ENCODE measurements around the gene PPP1R12C.
A peak's percentile ranks its signal among the peaks of the same experiment; 100 is the strongest.
"Not testable (repeated sequence)": the region's sequence is repeated elsewhere in the genome, so short reads cannot be mapped to it uniquely, and the experiment has no call there.

The PPP1R12C gene

GRCh38 chr19:55116859-55117662 is at the start of gene PPP1R12C:
Gene PPP1R12C (minus strand): TSS chr19:55117637. CDS start chr19:55117543, 94 bp downstream.
- no peak for DNase-seq

- DNase-seq: peak; percentile 90
Observed at GRCh38 chr19:55166530-55167268, 49.3 kb upstream of the PPP1R12C start, which contains the start of gene DNAAF3. Gene DNAAF3 (minus strand): TSS chr19:55166613. CDS start chr19:55166413, 200 bp downstream.

DNA sequence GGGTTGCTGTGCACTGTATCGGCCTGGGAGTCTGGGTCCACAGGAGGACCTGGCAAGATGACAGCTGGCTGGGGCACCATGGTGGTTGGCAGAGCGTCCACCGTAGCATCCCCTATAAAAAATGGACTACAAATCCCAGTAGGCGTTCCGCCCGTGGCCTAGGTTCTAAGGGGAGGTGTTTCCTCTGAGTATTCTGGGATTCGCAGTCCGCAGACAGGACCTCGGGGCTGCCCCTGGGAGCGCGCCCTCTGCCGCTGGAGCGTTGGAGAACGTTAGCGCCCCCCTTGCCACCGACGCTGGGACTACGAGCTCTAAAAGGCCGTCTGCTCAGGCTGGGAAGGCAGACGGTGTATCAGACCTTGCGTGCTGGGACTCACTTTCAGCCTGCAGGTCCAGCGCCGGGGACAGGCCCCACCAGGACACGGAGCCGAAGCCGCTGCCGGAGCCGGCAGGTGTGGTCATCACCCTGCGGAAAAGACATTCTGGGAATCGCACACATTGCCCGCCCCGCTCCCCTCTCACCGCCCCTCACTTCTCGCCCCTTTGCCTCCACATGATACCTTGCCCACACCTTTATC is 48.6 kb upstream of the PPP1R12C start:
- DNase-seq: peak; percentile 24

- no peak for DNase-seq
Observed at GRCh38 chr19:55161571-55162322, 44.3 kb upstream of the PPP1R12C start.

- DNase-seq: no peak
Observed at GRCh38 chr19:55160986-55161365, 43.5 kb upstream of the PPP1R12C start.

DNA sequence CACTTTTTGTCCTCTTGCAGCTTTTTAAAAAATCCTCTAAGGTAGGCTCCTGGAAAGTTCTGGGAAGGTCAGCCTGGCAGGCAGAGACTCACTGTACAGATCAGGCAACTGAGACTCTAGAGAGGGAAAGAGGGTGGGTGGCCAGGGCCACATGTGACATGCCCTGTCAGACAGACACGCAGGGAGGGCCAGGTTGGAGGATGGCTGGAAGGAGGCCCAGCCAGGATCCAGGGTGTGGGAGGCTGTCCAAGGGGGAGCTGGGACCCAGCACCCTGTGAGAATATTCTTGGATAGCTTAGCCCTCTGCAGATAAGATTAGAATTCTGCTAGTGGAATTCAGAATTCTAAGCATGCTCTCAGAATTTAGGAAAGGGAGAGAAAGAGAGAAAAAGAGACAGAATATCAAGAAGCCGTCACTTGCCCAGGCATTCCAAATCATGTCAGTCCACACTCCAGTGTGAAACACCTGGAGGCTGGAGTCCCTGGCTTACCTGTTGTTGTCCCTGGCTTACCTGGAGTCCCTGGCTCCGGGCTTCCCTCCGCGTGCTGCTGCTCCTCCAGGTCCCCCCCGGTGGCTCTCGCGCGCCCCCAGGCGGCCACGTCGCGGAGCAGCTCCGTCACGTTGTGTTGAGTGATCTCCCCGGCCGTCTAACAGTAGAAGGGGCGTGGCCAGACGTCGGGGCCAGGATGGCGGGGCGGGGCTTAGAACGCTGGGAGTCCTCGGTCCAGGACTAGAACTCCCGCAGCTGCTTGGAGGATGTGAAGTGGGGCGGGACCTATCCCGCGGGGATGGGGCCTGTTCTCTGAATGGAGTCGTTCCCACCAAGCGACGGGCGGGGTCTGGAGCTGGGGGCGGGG is 42.9 kb upstream of the PPP1R12C start:
- DNase-seq: peak; percentile 24

- DNase-seq: no peak
Observed at GRCh38 chr19:55158848-55159749, 41.7 kb upstream of the PPP1R12C start.

DNA sequence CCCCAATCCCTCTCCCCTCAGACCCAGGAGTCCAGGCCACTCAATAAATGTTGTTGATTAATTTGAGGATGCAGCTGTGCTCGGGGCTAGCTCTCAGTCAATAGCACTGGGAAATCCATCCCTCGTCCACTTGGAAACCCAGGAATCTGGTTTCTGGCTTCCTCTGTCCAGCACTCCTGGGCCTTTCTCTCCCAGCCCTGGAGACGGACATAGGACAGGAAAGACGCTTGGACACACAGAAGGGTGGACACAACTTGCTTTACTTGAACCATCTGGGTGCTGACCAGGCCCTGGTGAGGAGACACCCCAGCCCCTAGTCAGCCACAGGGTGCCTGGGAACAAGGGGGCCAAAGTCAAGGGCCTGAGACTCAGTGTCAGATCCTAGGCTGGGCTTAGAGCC is 41.0 kb upstream of the PPP1R12C start:
- no peak for DNase-seq

DNA sequence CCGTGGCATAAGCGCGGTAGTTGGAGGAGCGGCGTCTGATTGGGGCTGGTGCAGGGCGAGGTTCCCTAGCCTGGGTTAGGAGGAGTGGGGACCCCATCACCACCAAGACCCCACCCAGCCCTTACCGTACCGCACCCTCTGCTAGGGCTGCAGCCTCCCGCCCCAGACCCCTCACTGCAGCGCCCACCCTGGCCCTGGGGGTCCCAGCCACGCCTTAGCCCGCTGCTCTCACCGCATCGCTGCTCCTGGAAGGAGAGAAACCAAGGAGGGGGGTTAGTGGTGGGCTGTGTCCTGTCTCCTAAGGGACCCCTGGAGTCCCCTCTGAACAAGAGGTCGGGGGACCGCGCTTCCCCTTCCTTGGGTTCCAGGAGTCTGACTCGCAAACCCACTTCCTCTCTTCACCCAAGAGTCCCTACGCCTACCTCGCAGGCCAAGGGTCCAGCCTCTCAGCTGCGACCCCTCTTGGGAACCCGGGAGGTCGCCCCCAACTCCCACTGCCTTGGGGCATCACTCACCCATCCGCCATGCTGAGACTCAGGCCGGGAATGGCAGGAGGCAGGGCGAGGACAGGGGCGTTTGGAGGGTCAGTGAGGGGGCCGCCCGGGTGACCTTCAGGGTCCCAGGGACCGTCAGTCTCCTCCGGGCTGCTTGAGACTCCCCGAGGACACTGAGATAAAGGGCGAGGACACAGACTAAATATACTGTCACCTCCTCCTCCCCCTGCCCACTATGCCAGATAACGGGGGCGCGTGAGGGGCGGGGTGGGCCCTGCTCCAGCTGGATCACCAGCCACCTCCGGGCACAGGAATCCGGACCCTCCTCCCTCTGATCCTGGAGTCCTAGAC is 39.8 kb upstream of the PPP1R12C start, which contains the start of gene TNNI3:
Gene TNNI3, minus strand, starts transcription at position 669 of the 845 bp plus-strand sequence. Its CDS starts 143 bp downstream, at position 526.
- DNase-seq: no peak

DNA sequence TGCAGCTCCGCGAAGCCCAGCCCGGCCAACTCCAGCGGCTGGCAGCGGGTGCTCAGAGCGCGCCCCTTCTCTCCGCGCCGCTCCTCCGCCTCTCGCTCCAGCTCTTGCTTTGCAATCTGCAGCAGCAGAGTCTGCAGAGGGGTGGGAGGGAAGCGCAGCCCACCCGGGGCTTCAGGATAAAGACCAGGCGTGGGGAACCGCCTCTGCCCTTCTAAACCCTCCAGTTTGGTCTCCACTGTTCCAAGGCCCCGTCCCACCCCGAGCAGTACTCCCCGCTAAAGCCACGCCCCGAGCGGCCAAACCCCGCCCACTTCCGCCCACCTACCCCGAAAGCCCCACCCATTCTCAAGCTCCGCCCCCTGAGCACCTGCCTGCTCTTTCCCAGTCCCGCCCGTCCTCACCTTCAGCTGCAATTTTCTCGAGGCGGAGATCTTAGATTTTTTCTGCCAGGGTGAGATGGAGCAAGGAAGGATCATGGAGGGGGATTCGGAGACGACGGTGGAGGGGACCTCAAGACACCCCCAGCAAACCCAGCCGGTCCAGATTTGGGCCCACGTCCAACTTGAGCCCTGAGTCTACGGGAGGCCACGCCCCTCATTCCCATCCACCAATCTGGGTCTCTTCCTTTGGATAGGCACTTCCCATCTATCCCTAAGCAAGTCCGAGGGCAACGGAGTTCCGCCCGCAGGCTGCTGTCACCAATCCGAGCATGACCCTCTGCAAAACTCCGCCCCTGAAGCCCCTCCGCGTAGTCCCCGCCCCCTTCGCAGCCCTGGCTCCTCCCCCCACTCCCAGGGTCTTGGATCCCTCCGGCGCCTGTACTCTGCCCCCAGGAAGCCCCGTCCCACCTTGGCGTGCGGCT is 39.0 kb upstream of the PPP1R12C start:
- no peak for DNase-seq

DNA sequence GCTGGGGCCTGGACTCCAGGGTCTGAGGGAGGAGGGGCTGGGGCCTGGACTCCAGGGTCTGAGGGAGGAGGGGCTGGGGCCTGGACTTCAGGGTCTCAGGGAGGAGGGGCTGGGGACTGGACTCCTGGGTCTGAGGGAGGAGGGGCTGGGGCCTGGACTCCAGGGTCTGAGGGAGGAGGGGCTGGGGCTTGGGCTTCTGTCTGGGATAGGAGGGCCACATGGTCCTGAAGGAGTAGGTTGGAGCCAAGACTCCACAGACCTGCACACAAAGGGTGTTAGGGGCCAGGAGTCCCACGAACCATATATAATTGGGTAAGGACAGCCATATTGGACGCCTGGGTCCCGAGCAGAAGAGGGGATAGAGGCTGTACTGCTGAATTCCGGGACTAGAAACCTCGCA is 38.3 kb upstream of the PPP1R12C start:
- not testable (repeated sequence) for DNase-seq

DNA sequence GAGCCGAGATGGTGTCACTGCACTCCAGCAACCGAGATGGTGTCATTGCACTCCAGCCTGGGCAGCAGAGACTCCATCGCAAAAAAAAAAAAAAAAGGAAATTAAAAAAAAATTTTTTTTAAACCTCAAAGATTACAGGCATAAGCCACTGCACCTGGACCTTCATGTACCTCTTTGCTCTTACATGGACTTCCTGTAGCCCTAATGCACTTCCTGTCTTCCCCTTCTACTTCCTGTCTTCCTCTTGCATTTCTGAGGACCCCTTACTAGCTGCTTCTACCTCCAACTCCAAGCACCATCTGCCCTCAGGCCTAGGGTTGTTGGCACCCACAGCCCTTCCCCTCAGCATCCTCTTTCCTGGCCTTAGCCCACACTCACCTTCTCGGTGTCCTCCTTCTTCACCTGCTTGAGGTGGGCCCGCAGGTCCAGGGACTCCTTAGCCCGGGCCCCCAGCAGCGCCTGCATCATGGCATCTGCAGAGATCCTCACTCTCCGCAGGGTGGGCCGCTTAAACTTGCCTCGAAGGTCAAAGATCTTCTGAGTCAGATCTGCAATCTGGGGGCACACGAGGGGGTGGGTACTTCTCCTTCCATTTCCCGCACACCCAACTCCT is 36.3 kb upstream of the PPP1R12C start:
- DNase-seq: no peak

DNA sequence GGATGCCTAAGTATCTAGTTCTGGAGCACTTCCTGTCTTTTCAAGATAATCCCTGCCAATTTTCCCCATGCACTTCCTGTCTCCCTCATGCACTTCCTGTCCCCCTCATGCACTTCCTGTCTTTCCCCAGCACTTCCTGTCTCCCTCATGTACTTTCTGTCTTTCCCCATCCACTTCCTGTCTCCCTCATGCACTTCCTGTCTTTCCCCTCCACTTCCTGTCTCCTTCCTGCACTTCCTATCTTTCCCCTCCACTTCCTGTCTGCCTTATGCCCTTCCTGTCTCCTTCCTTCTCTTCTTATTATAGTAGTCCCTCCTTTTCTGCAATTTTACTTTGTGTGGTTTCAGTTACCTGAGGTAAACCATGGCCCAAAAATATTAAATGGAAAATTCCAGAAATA is 34.6 kb upstream of the PPP1R12C start:
- DNase-seq: no peak

GRCh38 chr19:55149078-55150003 is 31.9 kb upstream of the PPP1R12C start, which contains the start of gene TNNT1:
Gene TNNT1 (minus strand): TSS chr19:55149206. CDS start chr19:55147157, 2,049 bp downstream.
- DNase-seq: no peak

DNA sequence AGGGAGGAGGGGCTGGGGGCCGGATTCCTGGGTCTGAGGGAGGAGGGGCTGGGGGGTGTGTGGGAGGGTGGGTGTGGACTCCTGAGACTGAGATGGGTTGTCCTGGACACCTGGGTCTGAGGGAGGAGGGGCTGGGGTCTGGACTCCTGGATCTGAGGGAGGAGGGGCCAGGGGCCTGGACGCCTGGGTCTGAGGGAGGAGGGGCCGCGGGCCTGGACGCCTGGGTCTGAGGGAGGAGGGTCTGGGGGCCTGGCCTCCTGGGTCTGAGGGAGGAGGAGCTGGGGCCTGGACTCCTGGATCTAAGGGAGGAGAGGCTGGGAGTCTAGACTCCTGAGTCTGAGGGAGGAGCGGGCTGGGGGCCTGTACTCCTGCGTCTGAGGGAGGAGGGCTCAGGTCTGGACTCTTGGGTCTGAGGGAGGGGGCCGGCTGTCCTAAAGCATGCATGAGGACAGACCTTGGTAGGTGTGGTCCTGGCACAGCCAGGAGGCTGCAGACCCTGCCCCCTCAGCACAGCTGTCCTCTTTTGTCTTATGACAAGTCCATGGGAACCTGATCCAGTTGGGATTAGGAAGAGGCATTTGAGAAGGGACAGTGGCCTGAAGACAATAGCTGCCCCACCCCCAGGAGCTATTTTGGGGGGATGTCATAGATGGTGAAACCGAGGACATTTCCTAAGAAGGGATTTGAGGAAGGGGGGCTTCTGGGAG is 30.3 kb upstream of the PPP1R12C start:
- no peak for DNase-seq

DNA sequence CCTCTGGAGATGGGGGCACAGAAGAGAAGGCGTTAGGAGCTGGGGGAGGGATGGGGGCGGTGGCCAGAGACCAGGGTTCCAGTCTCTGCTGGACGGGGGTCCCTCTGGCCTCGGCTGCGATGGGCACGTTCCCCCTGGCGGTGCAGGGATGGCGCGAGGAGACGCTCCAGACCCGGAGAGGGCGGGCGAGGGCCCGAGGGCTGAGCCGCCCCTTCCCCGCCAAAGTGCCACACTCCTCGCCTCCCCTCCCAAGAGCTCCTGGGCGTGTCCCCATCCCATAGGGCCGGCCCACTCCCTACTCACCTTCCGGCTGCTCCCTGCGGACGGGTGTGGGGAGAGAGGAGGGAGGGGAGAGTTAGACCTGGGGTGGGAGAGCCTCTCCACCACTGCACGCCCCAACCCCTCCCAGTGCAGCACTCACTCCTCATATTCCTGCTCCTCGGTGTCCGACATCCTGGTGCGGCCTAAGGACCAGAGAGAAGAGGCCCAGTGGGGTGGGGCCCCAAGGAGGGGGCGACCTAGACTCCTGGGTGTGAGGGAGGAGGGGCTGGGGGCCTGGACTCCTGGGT is 29.4 kb upstream of the PPP1R12C start:
- no peak for DNase-seq
